ENCODE measurements around the gene GET4.

- TF ChIP-seq SUZ12 (IDR thresholded peaks at IDR 0.05; ENCODE audit: extremely low read depth, insufficient read depth, insufficient read length) (no peak), YY1 (IDR thresholded peaks at IDR 0.05; ENCODE audit: insufficient read depth, insufficient read length) (no peak), ZNF274 (IDR thresholded peaks at IDR 0.05; ENCODE audit: low read depth, low read length) (no peak)
These were observed 38.3 kb downstream of the GET4 start for GRCh38 chr7:914521-915194.
